ENCODE data around the gene SERP1. TPM values are rescaled to one million over a fixed set of nuclear protein-coding genes. Genes with fewer than 3 reads are reported as not detected.

The SERP1 gene
- total RNA-seq = 100 to 1,000 TPM; 221 to 403 (median 303) TPM

DNA sequence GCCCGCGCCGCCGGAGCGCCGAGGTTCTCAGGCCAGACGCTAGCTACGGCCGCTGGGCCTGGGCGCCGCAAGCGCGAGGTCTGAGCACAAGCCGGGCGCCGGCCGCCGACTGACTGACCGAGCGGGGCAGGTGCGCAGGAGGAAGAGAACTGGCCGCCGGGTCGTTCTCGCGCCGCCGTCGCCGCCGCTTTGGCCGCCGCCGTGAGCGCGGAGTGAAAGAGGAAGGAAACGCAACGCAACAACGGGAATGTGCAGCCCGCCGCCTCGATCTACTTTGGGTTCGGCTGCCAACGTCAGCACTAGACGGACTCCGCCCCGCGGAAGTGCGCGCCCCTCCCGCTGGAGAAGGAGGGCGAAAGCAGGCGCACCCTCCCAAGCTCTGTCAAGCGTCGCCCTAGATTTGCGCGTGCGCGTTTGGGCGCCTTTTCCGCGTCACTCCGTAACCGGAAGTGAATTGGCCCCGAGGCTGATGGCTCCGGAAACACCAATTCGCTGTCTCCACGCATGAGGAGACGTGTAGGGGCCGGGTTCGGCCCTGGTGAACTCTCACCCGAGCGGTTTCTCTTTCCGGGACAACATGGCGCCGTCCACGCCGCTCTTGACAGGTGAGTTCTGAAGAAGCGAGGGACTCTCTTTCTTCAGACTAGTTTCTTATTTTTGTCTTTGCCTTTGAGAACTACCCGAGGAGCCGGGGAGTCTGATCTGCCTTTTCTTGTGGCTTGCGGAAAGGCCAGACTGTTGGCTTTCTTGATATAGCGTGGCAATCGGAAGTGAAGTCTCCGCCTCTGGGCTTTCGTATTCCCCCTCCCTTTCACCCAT, at the start of gene SERP1, which contains the start of gene EIF2A:
Gene SERP1, minus strand, starts transcription at position 271 of the 819 bp plus-strand sequence. CDS start 361 bp downstream, outside the sequence.
Gene EIF2A, plus strand, starts transcription at position 562 of the 819 bp plus-strand sequence. Its CDS starts 16 bp downstream, at position 578.
- DNase-seq (ENCODE audit: low spot score) (peak; percentile 88), ATAC-seq (ENCODE audit: low FRiP score) (peak; percentile 98)
- no peak for TF ChIP-seq CTCF (IDR thresholded peaks at IDR 0.05)

GRCh38 chr3:150594150-150594549, 47.9 kb upstream of the SERP1 start:
- DNase-seq (ENCODE audit: low spot score) (no peak), ATAC-seq (ENCODE audit: low FRiP score) (no peak)
- no peak for TF ChIP-seq CTCF (IDR thresholded peaks at IDR 0.05)

DNA sequence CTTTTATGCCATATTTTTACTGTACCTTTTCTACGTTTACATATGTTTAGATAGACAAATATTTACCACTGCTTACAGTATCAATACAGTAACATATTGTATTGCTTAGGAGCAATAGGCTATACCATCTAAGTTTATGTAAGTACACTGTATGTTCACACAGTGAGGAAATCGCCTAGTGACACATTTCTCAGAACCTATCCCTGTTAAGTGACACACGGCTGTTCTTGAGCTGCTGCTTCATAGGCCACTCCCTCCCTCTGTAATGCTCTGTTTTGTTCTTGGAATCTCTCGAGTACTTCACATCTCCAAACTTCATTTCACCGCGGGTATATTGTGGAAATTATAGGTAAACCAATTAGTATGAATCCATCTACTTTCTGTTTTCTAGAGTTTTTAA, 43.5 kb upstream of the SERP1 start:
- DNase-seq (ENCODE audit: low spot score) = no peak
- no peak for TF ChIP-seq CTCF (IDR thresholded peaks at IDR 0.05)
- ATAC-seq (ENCODE audit: low FRiP score) = no peak

DNA sequence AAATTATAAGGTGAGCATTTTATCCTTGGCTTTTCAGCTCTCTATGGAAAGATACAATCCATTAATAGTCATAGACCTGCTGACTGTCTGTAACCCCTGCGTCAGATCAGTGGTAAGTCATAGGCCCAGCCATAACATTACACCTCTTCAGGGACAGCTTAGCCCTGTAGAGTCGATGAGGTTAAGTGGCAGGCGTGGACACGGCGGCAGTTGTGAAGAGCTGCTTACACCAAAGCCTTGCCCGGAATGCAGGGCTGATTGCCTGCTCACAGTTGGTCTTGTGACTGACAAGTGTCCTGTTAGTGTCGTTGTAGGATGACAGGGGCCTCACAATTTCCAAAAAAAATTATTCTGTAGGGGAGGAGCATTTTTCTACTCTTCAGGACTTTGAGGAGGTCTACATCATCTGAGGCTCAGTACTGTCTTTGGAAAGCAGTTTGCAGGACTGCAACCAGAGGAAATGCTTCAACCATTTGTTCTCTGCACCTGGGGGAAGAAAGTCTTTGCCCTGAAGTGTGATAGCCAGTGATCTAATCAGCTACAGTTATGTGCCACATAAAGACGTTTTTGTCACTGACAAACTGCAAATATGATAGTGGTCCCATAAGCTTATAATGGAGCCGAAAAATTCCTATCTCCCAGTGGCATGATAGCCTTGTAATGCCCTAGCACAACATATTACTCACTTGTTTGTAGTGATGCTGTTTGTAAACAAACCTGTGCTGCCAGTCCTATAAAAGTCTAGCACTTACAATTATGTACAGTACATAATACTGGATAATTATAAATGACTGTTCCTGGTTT, 41.9 kb upstream of the SERP1 start:
- ATAC-seq (ENCODE audit: low FRiP score) (no peak), DNase-seq (ENCODE audit: low spot score) (no peak)
- TF ChIP-seq CTCF (IDR thresholded peaks at IDR 0.05) = no peak

DNA sequence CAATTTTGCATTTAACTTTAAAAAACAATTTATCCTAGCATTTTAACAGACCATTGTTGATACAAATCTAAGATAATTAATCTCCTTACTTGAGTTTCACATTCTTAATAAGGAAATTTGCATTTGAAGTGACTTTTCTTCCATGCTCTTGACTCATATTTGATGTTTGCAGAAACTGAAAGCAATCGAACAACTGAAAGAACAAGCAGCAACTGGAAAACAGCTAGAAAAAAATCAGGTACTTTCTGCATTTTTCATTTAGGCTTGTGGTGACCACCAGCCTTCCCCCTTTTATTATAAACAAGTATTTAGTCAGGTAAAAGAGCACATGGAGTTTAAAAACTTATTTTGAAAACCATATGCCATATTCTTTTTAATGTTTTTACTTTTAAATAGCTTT, 36.7 kb upstream of the SERP1 start:
- no peak for DNase-seq (ENCODE audit: low spot score)
- TF ChIP-seq CTCF (IDR thresholded peaks at IDR 0.05) = no peak
- no peak for ATAC-seq (ENCODE audit: low FRiP score)

- no peak for TF ChIP-seq CTCF (IDR thresholded peaks at IDR 0.05)
- DNase-seq (ENCODE audit: low spot score) = no peak
- no peak for ATAC-seq (ENCODE audit: low FRiP score)
Measured at GRCh38 chr3:150582620-150583019, 36.3 kb upstream of the SERP1 start.

All from omental fat pad (tissue), 4 donors.